HL-60/S4 treated with retinoic acid at 250 ng/mL for 4 days and 3 days (cell line): Measurements from ENCODE around the gene CPPED1.
"Not testable (repeated sequence)": the region's sequence is repeated elsewhere in the genome, so short reads cannot be mapped to it uniquely, and the experiment has no call there.

ENCODE experiments used
- in situ Hi-C: fragments of 300-500 bp; cut with MboI; formaldehyde crosslinking; loops from 2 replicates; pipeline ENCODE4 v1.7.0; 2022; ENCODE audit warnings: low sequenced_read_pairs

The CPPED1 gene

GRCh38 chr16:12773221-12773620, 30.5 kb downstream of the CPPED1 start:
- in situ Hi-C loops: no loop called here

DNA sequence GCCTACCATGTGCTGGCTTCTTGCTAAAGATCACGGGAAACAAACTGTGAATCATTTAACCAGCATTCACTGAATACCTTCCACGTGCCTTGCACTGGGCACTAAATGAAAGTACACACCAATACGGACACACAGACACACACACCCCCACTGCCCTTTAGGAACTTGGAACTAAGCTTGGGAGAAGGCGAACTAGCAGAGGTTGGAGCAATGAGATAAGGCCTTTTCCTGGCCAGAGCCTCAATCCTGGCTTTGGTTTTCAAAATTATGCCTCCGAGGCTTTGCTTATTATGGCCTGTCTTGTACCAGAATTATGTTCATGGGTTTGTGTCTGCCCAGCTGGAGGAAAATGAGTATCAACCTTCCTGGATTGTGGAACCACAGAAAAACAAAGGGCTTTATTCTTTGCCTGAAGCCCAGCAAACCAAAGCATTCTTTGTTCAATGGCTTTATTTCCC, 32.3 kb downstream of the CPPED1 start:
- in situ Hi-C loops: no loop called here

GRCh38 chr16:12769525-12769924, 34.2 kb downstream of the CPPED1 start:
- in situ Hi-C loops: no loop called here

DNA sequence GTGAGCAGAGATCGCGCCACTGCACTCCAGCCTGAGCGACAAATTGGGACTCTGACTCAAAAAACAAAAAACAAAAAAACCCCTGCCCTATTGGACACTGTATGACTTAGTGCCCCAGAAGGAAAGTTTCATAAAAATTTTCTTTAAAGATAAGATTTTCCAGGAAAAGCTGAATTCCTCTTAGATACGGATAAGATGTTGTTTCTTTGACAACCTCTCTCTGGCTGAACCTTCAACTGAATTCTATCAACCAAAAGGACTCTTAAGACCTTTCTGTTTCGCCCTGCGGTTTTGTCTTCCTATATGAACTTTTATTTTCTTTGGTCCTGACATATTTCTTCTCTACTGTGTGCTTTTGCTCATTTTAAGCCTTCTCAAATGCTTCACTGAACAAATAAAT, 35.8 kb downstream of the CPPED1 start:
- in situ Hi-C loops: no loop called here

DNA sequence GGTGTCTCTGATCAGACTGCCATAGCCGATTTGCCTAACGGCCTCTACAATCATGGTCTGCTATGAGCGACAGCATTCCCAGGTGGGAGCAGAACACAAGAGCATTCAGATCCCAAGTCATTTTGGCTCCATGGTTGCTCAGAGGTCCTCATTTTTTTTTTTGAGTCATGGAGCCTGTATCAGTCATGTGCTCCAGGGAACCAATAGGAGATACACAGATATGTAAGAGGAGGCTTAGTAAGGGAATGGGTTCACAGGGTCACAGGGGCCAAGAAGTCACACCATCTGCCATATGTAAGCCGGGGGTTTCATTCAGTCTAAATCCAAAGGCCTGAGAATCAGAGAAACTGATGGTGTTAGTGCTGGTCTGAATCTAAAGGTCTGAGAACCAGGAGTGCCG, 36.8 kb downstream of the CPPED1 start:
- in situ Hi-C loops: no loop called here

- in situ Hi-C loops: not testable (repeated sequence)
Observed at GRCh38 chr16:12766208-12766607, 37.5 kb downstream of the CPPED1 start.

- in situ Hi-C loops: no loop called here
Observed at GRCh38 chr16:12764813-12765488, 38.7 kb downstream of the CPPED1 start.

DNA sequence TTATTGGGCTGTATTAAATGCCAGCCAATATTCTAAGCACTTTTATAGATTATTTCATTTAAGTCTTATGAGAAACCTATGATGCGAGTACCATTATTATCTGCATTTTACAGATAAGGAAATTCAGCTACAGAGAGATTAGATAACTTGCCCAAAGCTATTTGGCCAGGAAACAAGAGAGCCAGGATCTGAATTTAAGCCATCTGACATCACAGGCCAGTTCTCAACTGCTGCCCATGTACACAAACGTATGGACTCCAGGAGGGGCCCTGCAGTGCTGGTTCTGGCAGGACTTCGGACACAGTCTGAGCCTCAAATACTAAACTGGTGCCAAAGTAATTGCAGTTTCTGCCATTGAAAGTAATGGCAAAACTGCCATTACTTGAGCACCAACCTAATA, 40.2 kb downstream of the CPPED1 start:
- in situ Hi-C loops: no loop called here

DNA sequence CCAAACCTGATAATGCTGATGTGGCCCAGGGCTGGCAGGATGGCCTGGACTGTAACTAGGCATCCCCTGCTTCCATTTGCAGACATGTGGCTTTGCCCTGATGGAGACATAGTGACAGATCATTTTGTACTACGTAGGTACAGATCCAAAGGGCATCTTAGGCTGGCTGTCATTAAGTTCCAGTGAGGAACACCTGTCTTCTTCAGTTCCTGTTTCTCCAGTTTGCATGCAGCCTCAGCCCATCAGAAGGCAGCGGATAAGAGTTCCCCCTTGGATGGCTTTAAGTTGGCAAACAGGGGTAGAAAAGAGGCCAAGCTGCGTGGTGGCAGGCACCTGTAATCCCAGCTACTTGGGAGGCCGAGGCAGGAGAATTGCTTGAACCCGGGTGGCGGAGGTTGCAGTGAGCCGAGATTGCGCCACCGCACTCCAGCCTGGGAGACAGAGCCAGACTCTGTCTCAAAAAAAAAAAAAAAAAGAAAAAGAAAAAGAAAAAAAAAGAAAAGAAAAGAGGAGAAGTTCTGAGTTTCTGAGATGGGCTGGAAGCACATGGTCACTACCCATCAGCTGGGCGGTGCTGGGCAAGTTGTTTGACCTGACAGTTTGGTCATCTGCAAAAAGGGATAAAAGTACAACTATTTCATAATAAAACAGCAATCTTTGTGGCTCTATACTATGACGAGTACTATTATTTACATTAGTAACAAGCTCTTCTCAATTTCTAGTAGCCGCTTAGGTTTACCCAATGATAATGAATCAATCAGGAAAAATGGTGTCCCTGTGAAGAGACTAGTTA, 42.7 kb downstream of the CPPED1 start:
- in situ Hi-C loops: no loop called here

- in situ Hi-C loops: no loop called here
Observed at GRCh38 chr16:12758670-12759558, 44.8 kb downstream of the CPPED1 start.

DNA sequence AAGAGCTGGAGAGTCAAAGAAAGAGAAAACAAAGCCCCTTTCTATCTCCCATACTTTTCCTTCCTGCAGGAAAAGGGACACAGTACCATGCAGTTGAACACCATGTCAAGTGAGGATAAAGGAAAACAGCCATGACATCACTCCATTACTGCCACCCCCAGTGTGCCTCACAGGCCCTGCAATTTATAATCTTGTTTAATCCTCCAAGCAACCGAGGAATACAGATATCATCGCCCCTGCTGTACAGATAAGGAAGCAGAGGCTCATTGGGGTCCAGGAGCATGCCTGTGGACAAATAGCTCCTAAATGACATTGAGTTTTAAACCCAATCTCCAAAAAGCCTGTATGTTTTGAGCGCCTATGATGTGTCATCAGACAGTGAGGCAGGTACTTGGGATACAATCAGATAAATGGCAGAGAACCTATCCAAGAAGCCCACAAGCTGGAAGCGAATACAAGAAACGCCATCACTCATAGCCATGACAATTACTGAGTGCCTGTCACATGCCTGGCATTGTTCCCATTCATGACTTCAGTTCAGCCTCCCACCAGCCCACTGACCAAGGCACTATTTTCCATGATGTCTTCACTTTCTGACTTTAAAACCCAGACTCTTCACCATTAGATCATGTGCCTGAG, 45.5 kb downstream of the CPPED1 start:
- in situ Hi-C loops: no loop called here

DNA sequence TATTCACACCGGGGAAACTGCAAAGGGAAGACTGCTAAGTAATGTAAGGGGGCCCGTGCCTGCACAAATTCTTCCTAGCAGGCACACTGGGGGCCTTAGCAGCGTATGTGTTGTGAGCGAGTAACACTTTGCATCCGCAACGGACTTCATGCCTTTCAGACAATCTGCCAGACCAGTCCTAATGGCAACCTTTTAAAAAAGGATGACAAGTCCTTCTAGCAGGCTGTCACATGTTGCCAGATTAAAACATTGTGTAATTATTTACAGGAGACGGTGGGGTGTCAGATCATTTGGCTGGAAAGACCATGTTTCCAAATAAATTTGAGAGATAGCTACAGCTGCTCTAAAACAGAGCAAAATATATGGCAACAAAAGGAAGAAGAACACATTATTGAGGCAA, 46.1 kb downstream of the CPPED1 start:
- in situ Hi-C loops: no loop called here

- in situ Hi-C loops: no loop called here
Observed at GRCh38 chr16:12754824-12755543, 48.7 kb downstream of the CPPED1 start.

GRCh38 chr16:12753203-12754023, 50.3 kb downstream of the CPPED1 start:
- in situ Hi-C loops: no loop called here

- in situ Hi-C loops: no loop called here
Observed at GRCh38 chr16:12752159-12752558, 51.5 kb downstream of the CPPED1 start.

GRCh38 chr16:12750554-12750918, 53.2 kb downstream of the CPPED1 start:
- in situ Hi-C loops: no loop called here

DNA sequence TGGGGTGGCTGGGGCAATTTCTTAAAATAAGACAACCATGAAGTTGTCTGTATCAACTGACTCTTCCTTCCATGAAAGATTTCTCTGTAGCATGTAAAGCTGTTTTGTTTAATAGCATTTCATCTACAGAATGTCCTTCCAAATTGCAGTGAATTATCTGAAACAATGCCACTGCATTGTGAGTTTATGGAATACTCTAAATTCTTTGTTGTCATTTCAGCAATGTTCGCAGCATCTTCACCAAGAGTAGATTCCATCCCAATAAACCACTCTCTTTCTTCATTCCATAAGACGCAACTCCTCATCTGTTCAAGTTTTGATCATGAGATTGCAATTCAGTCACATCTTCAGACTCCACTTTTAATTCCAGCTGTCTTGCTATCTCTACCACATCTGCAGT, 54.6 kb downstream of the CPPED1 start:
- in situ Hi-C loops: no loop called here

GRCh38 chr16:12747827-12748226, 55.9 kb downstream of the CPPED1 start:
- in situ Hi-C loops: no loop called here

- in situ Hi-C loops: no loop called here
Observed at GRCh38 chr16:12747261-12747660, 56.4 kb downstream of the CPPED1 start.
